ENCODE measurements around the gene KCNH3.
"Not testable (repeated sequence)": the region's sequence is repeated elsewhere in the genome, so short reads cannot be mapped to it uniquely, and the experiment has no call there.

KCNH3 gene

GRCh38 chr12:49603721-49604120 lies 64.9 kb downstream of the KCNH3 start:
- no peak for DNase-seq (ENCODE audit: extremely low read depth, low read depth)
- H3K4me3 ChIP-seq (replicated peaks; ENCODE audit: low read depth, low read length): no peak overlapping the region
- no peak for TF ChIP-seq CTCF (IDR thresholded peaks at IDR 0.05; ENCODE audit: low read depth, low read length, missing control alignments)

GRCh38 chr12:49604856-49605255 lies 66.0 kb downstream of the KCNH3 start:
- no peak for TF ChIP-seq CTCF (IDR thresholded peaks at IDR 0.05; ENCODE audit: low read depth, low read length, missing control alignments)
- H3K4me3 ChIP-seq (replicated peaks; ENCODE audit: low read depth, low read length): no peak overlapping the region

GRCh38 chr12:49605539-49605938 lies 66.7 kb downstream of the KCNH3 start, which contains the start of gene FAM186B:
Gene FAM186B (minus strand): TSS chr12:49605639. CDS start chr12:49605477, 162 bp downstream.
- H3K4me3 ChIP-seq (replicated peaks; ENCODE audit: low read depth, low read length); DNase-seq (ENCODE audit: extremely low read depth, low read depth): not testable (repeated sequence)

More at GRCh38 chr12:49604856-49605255, 66.0 kb downstream of the KCNH3 start:
- no peak for DNase-seq (ENCODE audit: extremely low read depth, low read depth)

Data from HFF-Myc (cell line).